ENCODE measurements around the gene AMZ1. TPM values are rescaled to one million over a fixed set of nuclear protein-coding genes. Genes with fewer than 3 reads are reported as not detected.

AMZ1 gene, protein sequence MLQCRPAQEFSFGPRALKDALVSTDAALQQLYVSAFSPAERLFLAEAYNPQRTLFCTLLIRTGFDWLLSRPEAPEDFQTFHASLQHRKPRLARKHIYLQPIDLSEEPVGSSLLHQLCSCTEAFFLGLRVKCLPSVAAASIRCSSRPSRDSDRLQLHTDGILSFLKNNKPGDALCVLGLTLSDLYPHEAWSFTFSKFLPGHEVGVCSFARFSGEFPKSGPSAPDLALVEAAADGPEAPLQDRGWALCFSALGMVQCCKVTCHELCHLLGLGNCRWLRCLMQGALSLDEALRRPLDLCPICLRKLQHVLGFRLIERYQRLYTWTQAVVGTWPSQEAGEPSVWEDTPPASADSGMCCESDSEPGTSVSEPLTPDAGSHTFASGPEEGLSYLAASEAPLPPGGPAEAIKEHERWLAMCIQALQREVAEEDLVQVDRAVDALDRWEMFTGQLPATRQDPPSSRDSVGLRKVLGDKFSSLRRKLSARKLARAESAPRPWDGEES
- total RNA-seq = under 1 TPM; 0.36 to 0.47 TPM

DNA sequence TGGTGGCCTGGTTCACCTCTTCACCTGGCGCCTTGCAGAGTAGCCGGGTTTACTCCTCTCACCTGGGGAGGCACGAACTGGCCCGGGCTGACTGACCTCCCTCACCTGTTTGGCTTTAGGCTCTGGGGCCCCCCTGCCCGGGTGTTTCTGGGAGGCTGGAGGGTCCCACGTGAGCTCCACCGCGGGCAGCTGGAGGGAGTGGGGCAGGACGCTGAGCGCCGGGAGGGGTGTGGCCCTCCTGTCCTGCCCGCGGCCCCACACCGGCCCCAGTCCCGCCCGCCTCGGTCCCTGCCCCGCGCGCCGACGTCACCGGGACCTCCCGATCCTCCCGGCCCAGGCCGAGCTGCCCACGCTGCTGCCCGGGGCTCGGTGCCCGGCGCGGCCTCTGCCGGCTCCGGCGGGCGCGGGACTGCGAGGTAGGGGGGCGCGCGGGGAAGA, at the start of gene AMZ1:
AMZ1 (plus strand) TSS at position 322 of the 438 bp plus-strand sequence. CDS start 12,250 bp downstream, outside the sequence.
- Mint-ChIP-seq H3K36me3 (ENCODE audit: low read depth) (no peaks in the 10 kb centered on the region), H3K27ac (no peak within 1 kb of the TSS), H3K4me3 (no peak within 1 kb of the TSS), H3K27me3 (ENCODE audit: low read depth) (peaks cover 29% of the 10 kb centered on the region), H3K9me3 (no peaks in the 10 kb centered on the region), H3K4me1 (ENCODE audit: low read depth) (peaks cover 8% of the 10 kb centered on the region)
- CTCF ChIA-PET = no interaction called here
- intact Hi-C loops (cut with micrococcal nuclease) = loop anchor here (5.0 kb wide), 1 partner anchor 81 kb away; no protein-coding TSS in a partner anchor
- DNase-seq = no peak

- Mint-ChIP-seq H3K27ac (no peak overlapping the region), H3K27me3 (ENCODE audit: low read depth) (no peaks in the 10 kb centered on the region), H3K4me3 (no peak overlapping the region), H3K4me1 (ENCODE audit: low read depth) (peaks cover 10% of the 10 kb centered on the region), H3K9me3 (no peaks in the 10 kb centered on the region), H3K36me3 (ENCODE audit: low read depth) (no peaks in the 10 kb centered on the region)
- intact Hi-C loops (cut with micrococcal nuclease) = no loop called here
- no peak for DNase-seq
- CTCF ChIA-PET = no interaction called here
Observed at GRCh38 chr7:2638224-2638991, 49.6 kb upstream of the AMZ1 start.

- H3K27ac Mint-ChIP-seq = no peak overlapping the region
- H3K9me3 Mint-ChIP-seq = no peaks in the 10 kb centered on the region
- no peaks in the 10 kb centered on the region for H3K36me3 Mint-ChIP-seq (ENCODE audit: low read depth)
- H3K4me3 Mint-ChIP-seq = no peak overlapping the region
- H3K27me3 Mint-ChIP-seq (ENCODE audit: low read depth) = no peaks in the 10 kb centered on the region
- CTCF ChIA-PET = no interaction called here
- DNase-seq = no peak
- intact Hi-C loops (cut with micrococcal nuclease) = no loop called here
- H3K4me1 Mint-ChIP-seq (ENCODE audit: low read depth) = peaks cover 2% of the 10 kb centered on the region
Observed at GRCh38 chr7:2639181-2639681, 48.8 kb upstream of the AMZ1 start.

GRCh38 chr7:2639695-2640481, 48.1 kb upstream of the AMZ1 start:
- H3K4me1 Mint-ChIP-seq (ENCODE audit: low read depth) = peaks cover 8% of the 10 kb centered on the region
- no peaks in the 10 kb centered on the region for H3K9me3 Mint-ChIP-seq
- H3K27ac Mint-ChIP-seq = no peak overlapping the region
- H3K4me3 Mint-ChIP-seq = no peak overlapping the region
- intact Hi-C loops (cut with micrococcal nuclease) = no loop called here
- no peaks in the 10 kb centered on the region for H3K27me3 Mint-ChIP-seq (ENCODE audit: low read depth)
- DNase-seq = no peak
- H3K36me3 Mint-ChIP-seq (ENCODE audit: low read depth) = no peaks in the 10 kb centered on the region
- CTCF ChIA-PET = no interaction called here

DNA sequence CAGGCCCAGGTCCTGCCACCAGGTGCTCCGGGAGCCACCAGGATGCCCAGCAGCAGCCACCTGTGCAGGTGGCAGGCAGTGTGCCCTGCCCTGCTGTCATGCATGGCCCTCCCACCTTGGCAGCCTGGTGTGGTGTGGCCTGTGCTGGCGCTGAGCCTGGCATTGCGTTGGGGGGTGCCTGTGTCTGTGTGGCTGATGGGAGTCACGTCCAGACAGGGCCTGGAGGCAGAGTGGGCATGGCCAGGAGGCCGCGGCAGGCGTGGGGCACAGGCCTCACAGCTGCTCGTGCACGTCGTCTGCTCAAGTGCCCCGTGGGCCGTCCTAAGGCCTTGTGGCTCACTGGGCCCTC, 47.5 kb upstream of the AMZ1 start:
- no peaks in the 10 kb centered on the region for H3K9me3 Mint-ChIP-seq
- no peak overlapping the region for H3K27ac Mint-ChIP-seq
- CTCF ChIA-PET = no interaction called here
- no peaks in the 10 kb centered on the region for H3K27me3 Mint-ChIP-seq (ENCODE audit: low read depth)
- no peaks in the 10 kb centered on the region for H3K36me3 Mint-ChIP-seq (ENCODE audit: low read depth)
- peaks cover 12% of the 10 kb centered on the region for H3K4me1 Mint-ChIP-seq (ENCODE audit: low read depth)
- no peak overlapping the region for H3K4me3 Mint-ChIP-seq
- no peak for DNase-seq
- intact Hi-C loops (cut with micrococcal nuclease) = no loop called here

GRCh38 chr7:2640846-2641316, 47.1 kb upstream of the AMZ1 start:
- Mint-ChIP-seq H3K9me3 (no peaks in the 10 kb centered on the region), H3K27ac (no peak overlapping the region), H3K27me3 (ENCODE audit: low read depth) (no peaks in the 10 kb centered on the region), H3K4me3 (no peak overlapping the region), H3K4me1 (ENCODE audit: low read depth) (peaks cover 13% of the 10 kb centered on the region), H3K36me3 (ENCODE audit: low read depth) (no peaks in the 10 kb centered on the region)
- DNase-seq = no peak
- CTCF ChIA-PET = no interaction called here
- intact Hi-C loops (cut with micrococcal nuclease) = no loop called here

- H3K9me3 Mint-ChIP-seq = no peaks in the 10 kb centered on the region
- H3K4me3 Mint-ChIP-seq = no peak overlapping the region
- peaks cover 13% of the 10 kb centered on the region for H3K4me1 Mint-ChIP-seq (ENCODE audit: low read depth)
- no peak overlapping the region for H3K27ac Mint-ChIP-seq
- CTCF ChIA-PET = no interaction called here
- intact Hi-C loops (cut with micrococcal nuclease) = no loop called here
- DNase-seq = no peak
- H3K36me3 Mint-ChIP-seq (ENCODE audit: low read depth) = no peaks in the 10 kb centered on the region
- H3K27me3 Mint-ChIP-seq (ENCODE audit: low read depth) = no peaks in the 10 kb centered on the region
Observed at GRCh38 chr7:2641406-2642393, 46.3 kb upstream of the AMZ1 start.

GRCh38 chr7:2643386-2644219, 44.4 kb upstream of the AMZ1 start:
- Mint-ChIP-seq H3K36me3 (ENCODE audit: low read depth) (no peaks in the 10 kb centered on the region), H3K4me3 (no peak overlapping the region), H3K9me3 (no peaks in the 10 kb centered on the region), H3K27ac (no peak overlapping the region), H3K27me3 (ENCODE audit: low read depth) (no peaks in the 10 kb centered on the region), H3K4me1 (ENCODE audit: low read depth) (peaks cover 13% of the 10 kb centered on the region)
- CTCF ChIA-PET = interaction anchor here (0.7 to 1.5 kb wide), 5 partner anchors 27 to 202 kb away, joined by 3 to 6 read pairs (median 3); no protein-coding TSS in a partner anchor
- DNase-seq = no peak
- intact Hi-C loops (cut with micrococcal nuclease) = no loop called here

DNA sequence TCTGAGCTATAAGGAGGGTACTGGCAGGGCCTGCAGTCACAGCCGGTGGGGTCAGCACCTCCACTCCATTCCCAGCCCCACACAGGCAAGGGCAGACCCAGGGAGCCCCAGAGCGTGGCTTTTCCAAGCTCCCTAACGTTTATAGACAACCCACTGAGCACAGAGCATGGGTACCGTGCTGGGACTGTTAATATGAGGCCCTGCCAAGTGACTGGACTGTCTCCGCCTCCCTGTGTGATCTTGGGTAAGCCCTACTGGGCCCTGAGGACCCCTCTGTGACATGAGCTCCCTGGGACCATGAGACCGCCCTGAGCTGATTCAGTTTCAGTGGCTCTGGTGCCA, 43.8 kb upstream of the AMZ1 start:
- Mint-ChIP-seq H3K4me1 (ENCODE audit: low read depth) (peaks cover 13% of the 10 kb centered on the region), H3K36me3 (ENCODE audit: low read depth) (no peaks in the 10 kb centered on the region), H3K9me3 (no peaks in the 10 kb centered on the region), H3K27ac (no peak overlapping the region), H3K27me3 (ENCODE audit: low read depth) (no peaks in the 10 kb centered on the region), H3K4me3 (no peak overlapping the region)
- intact Hi-C loops (cut with micrococcal nuclease) = no loop called here
- no peak for DNase-seq
- CTCF ChIA-PET = interaction anchor here (1.0 to 1.5 kb wide), 3 partner anchors 27 to 176 kb away, joined by 3 to 6 read pairs (median 3); no protein-coding TSS in a partner anchor

DNA sequence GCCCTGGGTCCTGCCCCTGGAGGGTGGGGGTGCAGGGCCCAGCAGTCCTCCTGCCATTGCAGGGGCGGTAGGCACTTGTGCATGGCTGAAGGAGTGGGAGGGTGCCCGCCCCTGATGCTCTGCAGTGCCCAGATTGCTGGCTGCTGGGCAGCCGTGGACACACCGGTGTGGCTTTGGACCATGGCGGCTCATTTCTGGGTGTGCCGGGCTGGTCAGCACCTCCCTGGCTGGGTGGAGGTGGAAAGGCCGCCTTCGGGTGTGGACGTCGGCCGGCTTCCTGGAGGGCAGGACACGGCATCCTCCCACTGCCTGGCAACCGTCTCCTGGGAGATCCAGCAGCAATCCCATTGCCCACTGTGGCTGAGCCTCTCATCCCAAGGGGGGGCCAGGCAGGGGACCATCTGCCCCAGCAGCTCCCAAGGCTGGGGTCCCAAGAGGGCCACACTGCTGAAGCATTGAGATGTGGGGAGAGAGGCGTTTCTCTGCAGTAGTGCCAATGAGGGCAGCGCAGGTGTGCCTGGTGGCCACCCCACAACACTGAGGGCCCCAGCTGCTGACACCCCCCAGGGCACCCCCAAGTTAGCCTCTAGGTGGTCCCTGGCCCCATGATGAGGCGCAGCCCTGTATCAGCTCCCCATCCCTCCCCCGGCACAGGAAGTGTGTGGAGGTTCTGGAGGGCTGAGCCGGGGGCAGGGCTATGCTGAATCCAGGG, 43.3 kb upstream of the AMZ1 start:
- Mint-ChIP-seq H3K27me3 (ENCODE audit: low read depth) (no peaks in the 10 kb centered on the region), H3K9me3 (no peaks in the 10 kb centered on the region), H3K4me3 (no peak overlapping the region), H3K27ac (peak overlapping the region; percentile 30), H3K36me3 (ENCODE audit: low read depth) (no peaks in the 10 kb centered on the region), H3K4me1 (ENCODE audit: low read depth) (peaks cover 13% of the 10 kb centered on the region)
- CTCF ChIA-PET = interaction anchor here (1.0 to 1.5 kb wide), 3 partner anchors 26 to 176 kb away, joined by 3 to 6 read pairs (median 3); no protein-coding TSS in a partner anchor
- peak; percentile 22 for DNase-seq
- intact Hi-C loops (cut with micrococcal nuclease) = no loop called here

Measured in activated naive CD4-positive, alpha-beta T cell treated with anti-CD3 and anti-CD28 coated beads for 36 hours (primary cell).